B cell (primary cell): ENCODE results near the gene ATAD2B. TPM values are rescaled to one million over a fixed set of nuclear protein-coding genes. Genes with fewer than 3 reads are reported as not detected.

Experiments
- ATAC-seq: fragments of 200-7000 bp; cut with Tn5 transposase; one replicate; pipeline ENCODE4 v1.10.0; 2021; ENCODE audit warnings: low read depth, mild to moderate bottlenecking, moderate number of reproducible peaks, moderate library complexity
- CTCF ChIA-PET: fragments of 350-600 bp; sonication (Branson Sonifier 250); formaldehyde crosslinking; loops from one replicate; lab custom pipeline; 2021; ENCODE audit warnings: antibody characterized with exemption, inconsistent platforms; lab: Charles Lee
- POLR2A ChIA-PET: fragments of 350-600 bp; sonication (Branson Sonifier 250); formaldehyde crosslinking; loops from one replicate; lab custom pipeline; 2021; ENCODE audit warnings: antibody characterized with exemption; lab: Charles Lee
- DNase-seq: peaks from one replicate; pipeline ENCODE4 v3.0.0; 2013
- H2AFZ ChIP-seq: 2 replicates; pipeline ENCODE4 v1.6.1; 2012; ENCODE audit warnings: mild to moderate bottlenecking, low read depth, low read length; ENCODE audit not compliant: insufficient read depth, poor library complexity, severe bottlenecking
- H3K27ac ChIP-seq, 2 donors: 1 replicate in 1 of 2; 2 replicates in 1 of 2; pipeline ENCODE4 v1.5.1; 2012 to 2013; ENCODE audit warnings: low read length in 2 of 2, mild to moderate bottlenecking in 2 of 2, moderate library complexity in 1 of 2
- H3K27me3 ChIP-seq, 4 experiments: fragments of 200-600 bp in 1 of 4; sonication (generic) in 1 of 4; replicated peaks in 1 of 4; 1 replicate in 2 of 4; 2 replicates in 2 of 4; pipeline versions ENCODE4 v1.6.1 to v1.7.0; 2013 to 2016; ENCODE audit warnings: low read length in 3 of 4, mild to moderate bottlenecking in 2 of 4, mixed read lengths in 1 of 4, moderate library complexity in 1 of 4; ENCODE audit not compliant: insufficient read depth in 4 of 4, control insufficient read depth in 3 of 4; ENCODE audit errors: control extremely low read depth in 1 of 4
- H3K36me3 ChIP-seq, 2 experiments: replicated peaks in 1 of 2; 1 replicate in 1 of 2; 2 replicates in 1 of 2; pipeline versions ENCODE4 v1.6.1 to v1.7.1; 2013; ENCODE audit warnings: low read length in 1 of 2; ENCODE audit not compliant: insufficient read depth in 2 of 2, control insufficient read depth in 1 of 2; ENCODE audit errors: control extremely low read depth in 1 of 2, extremely low read depth in 1 of 2
- H3K4me1 ChIP-seq, 2 donors: fragments of 200-600 bp in 1 of 2; sonication (generic) in 1 of 2; 1 replicate in 1 of 2; 2 replicates in 1 of 2; pipeline versions ENCODE4 v1.5.1 to v1.6.1; 2013 to 2017; ENCODE audit warnings: low read length in 2 of 2; ENCODE audit not compliant: control insufficient read depth in 2 of 2, insufficient read depth in 2 of 2
- H3K4me2 ChIP-seq: replicated peaks from 2 replicates; pipeline ENCODE3; 2012; ENCODE audit warnings: mild to moderate bottlenecking, low read depth, low read length; ENCODE audit not compliant: poor library complexity, severe bottlenecking
- H3K4me3 ChIP-seq, 5 experiments: fragments of 200-600 bp in 1 of 5; sonication (generic) in 1 of 5; 1 replicate in 3 of 5; 2 replicates in 2 of 5; pipeline versions ENCODE4 v1.5.1 to v1.7.0; 2011 to 2016; ENCODE audit warnings: low read length in 4 of 5, mild to moderate bottlenecking in 4 of 5, low read depth in 2 of 5, control low read depth in 1 of 5, moderate library complexity in 1 of 5; ENCODE audit not compliant: insufficient read depth in 1 of 5; ENCODE audit errors: control extremely low read depth in 1 of 5, extremely low read depth in 1 of 5
- H3K79me2 ChIP-seq: fragments of 200-600 bp; sonication (generic); one replicate; pipeline ENCODE4 v1.6.0; 2016; ENCODE audit warnings: low read length; ENCODE audit not compliant: control insufficient read depth, insufficient read depth
- H3K9ac ChIP-seq: fragments of 200-600 bp; sonication (generic); 2 replicates; pipeline ENCODE4 v1.6.1; 2017; ENCODE audit warnings: mild to moderate bottlenecking, low read length, moderate library complexity
- H3K9me3 ChIP-seq, 3 donors: one replicate each; pipeline versions ENCODE4 v1.6.1 to v1.7.1; 2013; ENCODE audit warnings: low read length in 2 of 3; ENCODE audit not compliant: control insufficient read depth in 2 of 3, insufficient read depth in 1 of 3; ENCODE audit errors: control extremely low read depth in 1 of 3
- H4K20me1 ChIP-seq: 2 replicates; pipeline ENCODE4 v1.6.0; 2012; ENCODE audit warnings: mild to moderate bottlenecking, low read length; ENCODE audit not compliant: insufficient read depth, control insufficient read depth, poor library complexity, severe bottlenecking
- H3K27ac Mint-ChIP-seq: one replicate; pipeline ENCODE4 v1.8.0; 2021; ENCODE audit warnings: mixed read lengths
- H3K27me3 Mint-ChIP-seq: one replicate; pipeline ENCODE4 v1.8.0; 2021; ENCODE audit warnings: mixed read lengths
- H3K4me1 Mint-ChIP-seq: one replicate; pipeline ENCODE4 v1.8.0; 2021; ENCODE audit warnings: mixed read lengths
- H3K4me3 Mint-ChIP-seq: one replicate; pipeline ENCODE4 v1.8.0; 2021; ENCODE audit warnings: mixed read lengths
- H3K9me3 Mint-ChIP-seq: one replicate; pipeline ENCODE4 v1.8.0; 2022; ENCODE audit warnings: mixed read lengths; ENCODE audit not compliant: insufficient read depth
- CTCF ChIP-seq: fragments of 200-600 bp; IDR thresholded peaks from one replicate; pipeline ENCODE4 v1.8.0; 2022; ENCODE audit warnings: antibody characterized with exemption, mild to moderate bottlenecking
- EZH2 ChIP-seq: IDR thresholded peaks from 2 replicates; pipeline ENCODE4 v1.6.1; 2012; ENCODE audit warnings: borderline replicate concordance, low read depth, mild to moderate bottlenecking, moderate library complexity, low read length; ENCODE audit not compliant: insufficient read depth, poor library complexity, severe bottlenecking
- WGBS: methylation state at CpG from one replicate; pipeline ENCODE4 v1.1.5; 2013; ENCODE audit warnings: missing lambda C conversion rate; ENCODE audit not compliant: insufficient coverage; 5-methylcytosine and 5-hydroxymethylcytosine counted together
- intact Hi-C: fragments of 100-400 bp; cut with micrococcal nuclease; formaldehyde crosslinking; loops from one replicate; pipeline ENCODE4 v1.10.0; 2022
- polyA plus RNA-seq: library from polyadenylated mRNA; depleted of rRNA; stranded (reverse); fragments of >200 nt; gene quantifications from 2 replicates; pipeline ENCODE4 v1.2.3, GENCODE V29; 2012
- total RNA-seq, 2 donors: library from RNA; stranded (reverse); fragments of 120-200 nt in 1 of 2; gene quantifications; 1 replicate in 1 of 2; 2 replicates in 1 of 2; pipeline versions ENCODE4 v1.2.3 to v1.2.4, GENCODE V29; 2013 to 2022

ATAD2B gene
- total and polyA plus RNA-seq, 2 donors (not counting 1 experiment from before 2014, with no cell fraction given), result 5.1 to 90.8 TPM

GRCh38 chr2:23904215-23904614, 22.7 kb downstream of the ATAD2B start:
- Histone ChIP-seq H4K20me1 (peaks cover 45% of the 10 kb centered on the region), H3K4me3 (no peak overlapping the region), H2AFZ (no peak overlapping the region), H3K79me2 (peaks cover 71% of the 10 kb centered on the region), H3K9me3 (no peaks in the 10 kb centered on the region), H3K4me1 (peaks cover 0 to 5% of the 10 kb centered on the region in 2 donors), H3K27ac (no peak overlapping the region), H3K4me2 (no peak overlapping the region), H3K9ac (no peak overlapping the region), H3K27me3 (no peaks in the 10 kb centered on the region), H3K36me3 (no peaks in the 10 kb centered on the region)
- ChIA-PET CTCF (interaction anchor here (1.3 kb wide), 1 partner anchor 180 kb away, joined by 4 read pairs; the partner anchor contains the start of gene TP53I3), POLR2A (no interaction called here)
- no CpG with 5 or more reads among the region's 1 CpG for WGBS
- Mint-ChIP-seq H3K4me1 (peaks cover 35% of the 10 kb centered on the region), H3K4me3 (no peak overlapping the region), H3K27me3 (no peaks in the 10 kb centered on the region), H3K27ac (no peak overlapping the region), H3K9me3 (no peaks in the 10 kb centered on the region)
- DNase-seq, result no peak
- intact Hi-C loops, result no loop called here
- TF ChIP-seq CTCF (no peak), EZH2 (no peak)
- ATAC-seq, result no peak

DNA sequence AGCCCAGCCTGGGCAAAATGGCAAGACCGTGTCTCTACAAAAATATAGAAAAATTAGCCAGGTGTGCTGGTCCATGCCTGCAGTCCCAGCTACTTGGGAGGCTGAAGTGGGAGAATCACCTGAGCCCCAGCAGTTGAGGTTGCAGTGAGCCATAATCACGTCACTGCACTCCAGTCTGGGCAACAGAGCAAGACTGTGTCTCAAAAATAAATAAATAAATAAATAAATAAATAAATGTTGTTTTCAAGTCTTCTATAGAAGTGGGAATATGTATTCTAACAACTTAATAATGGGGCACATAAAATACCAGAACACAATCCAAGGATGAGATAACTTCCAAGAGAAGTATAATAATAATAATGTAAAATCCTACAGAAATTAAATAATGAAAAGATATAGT, 23.9 kb downstream of the ATAD2B start:
- no peak overlapping the region for H3K27ac ChIP-seq
- DNase-seq (no peak), ATAC-seq (no peak)
- H3K4me1 ChIP-seq, result peaks cover 0 to 5% of the 10 kb centered on the region in 2 donors
- WGBS, result 100% methylated on average over 1 of the region's 2 CpGs
- H4K20me1 ChIP-seq, result peaks cover 50% of the 10 kb centered on the region
- H3K4me2 ChIP-seq, result no peak overlapping the region
- no peaks in the 10 kb centered on the region for H3K27me3 ChIP-seq
- H2AFZ ChIP-seq, result no peak overlapping the region
- peaks cover 0 to 5% (median 1%) of the 10 kb centered on the region in 3 donors for H3K9me3 ChIP-seq
- intact Hi-C loops, result no loop called here
- Mint-ChIP-seq H3K27me3 (no peaks in the 10 kb centered on the region), H3K27ac (no peak overlapping the region), H3K4me3 (no peak overlapping the region), H3K4me1 (peaks cover 38% of the 10 kb centered on the region), H3K9me3 (peaks cover 3% of the 10 kb centered on the region)
- no peaks in the 10 kb centered on the region for H3K36me3 ChIP-seq
- TF ChIP-seq CTCF (no peak), EZH2 (no peak)
- ChIA-PET POLR2A (no interaction called here), CTCF (interaction anchor here (1.0 kb wide), 1 partner anchor 24 kb away, joined by 3 read pairs; the partner anchor contains the start of gene ATAD2B)
- no peak overlapping the region for H3K9ac ChIP-seq
- H3K79me2 ChIP-seq, result peaks cover 78% of the 10 kb centered on the region
- H3K4me3 ChIP-seq, result no peak overlapping the region
